Gastroesophageal sphincter (tissue), 4 donors: ENCODE measurements around the gene CCL22. TPM values are rescaled to one million over a fixed set of nuclear protein-coding genes. Genes with fewer than 3 reads are reported as not detected.

Experiments
- ATAC-seq: fragments of 150-250 bp; one replicate; pipeline ENCODE4 v1.9.1; 2016; ENCODE audit warnings: mild to moderate bottlenecking, moderate library complexity
- H3K27ac ChIP-seq, 4 donors: fragments of 200-600 bp; sonication (generic) in 3 of 4; 1 replicate in 3 of 4; 2 replicates in 1 of 4; pipeline ENCODE4 v1.5.1; 2016 to 2019
- H3K27me3 ChIP-seq: fragments of 200-600 bp; sonication (generic); one replicate; pipeline ENCODE4 v1.5.1; 2019
- H3K36me3 ChIP-seq, 2 donors: fragments of 200-600 bp; sonication (generic); one replicate each; pipeline ENCODE4 v1.5.1; 2019; ENCODE audit warnings: control low read depth in 1 of 2
- H3K4me1 ChIP-seq, 3 donors: fragments of 200-600 bp; sonication (generic); 1 replicate in 2 of 3; 2 replicates in 1 of 3; pipeline ENCODE4 v1.5.1; 2016 to 2019; ENCODE audit warnings: control low read depth in 2 of 3
- H3K4me3 ChIP-seq, 2 donors: fragments of 200-600 bp; sonication (generic); one replicate each; pipeline ENCODE4 v1.5.1; 2019; ENCODE audit warnings: mild to moderate bottlenecking in 1 of 2, moderate library complexity in 1 of 2
- H3K9me3 ChIP-seq, 3 donors: fragments of 200-600 bp; sonication (generic); one replicate each; pipeline ENCODE4 v1.5.1; 2017 to 2019; ENCODE audit warnings: control low read depth in 2 of 3
- EP300 ChIP-seq: sonication (generic); formaldehyde crosslinking; IDR thresholded peaks from one replicate; pipeline ENCODE4 v1.6.1; 2017; ENCODE audit warnings: antibody characterized with exemption, mild to moderate bottlenecking
- POLR2A ChIP-seq, 2 donors: fragments of 450-650 bp; IDR thresholded peaks; one replicate each; pipeline ENCODE4 v1.6.1; 2017; ENCODE audit warnings: antibody characterized with exemption in 2 of 2, mild to moderate bottlenecking in 2 of 2, moderate library complexity in 1 of 2
- POLR2AphosphoS5 ChIP-seq: sonication (generic); formaldehyde crosslinking; IDR thresholded peaks from one replicate; pipeline ENCODE4 v1.6.1; 2017; ENCODE audit warnings: antibody characterized with exemption
- WGBS, 2 donors: methylation state at CpG; one replicate each; pipeline ENCODE4 v1.1.5; 2018; ENCODE audit warnings: low coverage in 1 of 2; 5-methylcytosine and 5-hydroxymethylcytosine counted together
- total RNA-seq, 4 donors: library from RNA; depleted of rRNA; stranded (reverse); fragments of >200 nt; gene quantifications; one replicate each; pipeline ENCODE4 v1.1.0, GENCODE V29; 2016
- TF ChIP-seq, protein P1 (sequence below), 4 experiments: fragments of 200-600 bp in 2 of 4; fragments of 450-650 bp in 2 of 4; sonication (generic) in 1 of 4; IDR thresholded peaks; one replicate each; pipeline ENCODE4 v1.5.1; 2017 to 2019; ENCODE audit warnings: antibody characterized with exemption in 4 of 4, mild to moderate bottlenecking in 2 of 4, moderate library complexity in 2 of 4

CCL22 gene
- total RNA-seq, 4 donors from 2014 or later, result not detected

DNA sequence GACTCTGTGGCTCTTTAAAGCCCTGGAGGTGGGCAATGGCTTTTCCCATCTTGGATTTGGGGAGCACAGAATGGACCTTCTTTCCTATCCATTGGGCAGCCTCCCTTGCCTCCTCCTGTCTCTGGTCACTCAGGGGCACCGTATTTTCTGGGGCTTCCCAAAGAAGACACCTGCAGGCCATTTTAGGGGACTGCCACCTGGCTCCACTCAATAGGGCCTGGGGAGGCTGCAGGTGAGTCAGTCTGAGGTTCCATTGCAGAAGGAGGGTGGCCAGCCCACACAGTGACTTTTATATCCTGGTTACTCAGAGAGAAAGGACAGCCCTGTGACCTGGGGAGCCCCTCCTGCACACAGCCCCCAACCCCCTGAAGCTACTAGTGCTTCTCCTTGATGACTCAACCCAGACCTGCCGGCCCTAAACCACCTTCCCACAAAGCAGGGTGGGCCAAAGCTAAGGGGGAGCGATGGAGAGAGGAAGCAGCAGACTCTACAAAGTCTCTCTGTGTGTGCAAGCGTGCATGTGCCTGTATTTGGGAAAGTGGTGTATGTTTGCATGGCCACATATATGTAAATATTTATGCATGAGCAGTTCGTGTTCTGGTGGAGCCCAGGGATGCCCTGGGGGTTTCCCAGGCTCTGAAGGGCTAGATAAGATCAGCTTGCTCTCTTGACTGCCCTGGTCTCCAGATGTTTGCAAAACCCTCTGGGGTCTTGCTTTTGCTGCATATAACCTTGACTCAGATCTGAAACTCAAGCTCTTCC lies 18.7 kb downstream of the CCL22 start:
- H3K4me3 ChIP-seq, result no peak overlapping the region
- TF ChIP-seq, protein P1, sequence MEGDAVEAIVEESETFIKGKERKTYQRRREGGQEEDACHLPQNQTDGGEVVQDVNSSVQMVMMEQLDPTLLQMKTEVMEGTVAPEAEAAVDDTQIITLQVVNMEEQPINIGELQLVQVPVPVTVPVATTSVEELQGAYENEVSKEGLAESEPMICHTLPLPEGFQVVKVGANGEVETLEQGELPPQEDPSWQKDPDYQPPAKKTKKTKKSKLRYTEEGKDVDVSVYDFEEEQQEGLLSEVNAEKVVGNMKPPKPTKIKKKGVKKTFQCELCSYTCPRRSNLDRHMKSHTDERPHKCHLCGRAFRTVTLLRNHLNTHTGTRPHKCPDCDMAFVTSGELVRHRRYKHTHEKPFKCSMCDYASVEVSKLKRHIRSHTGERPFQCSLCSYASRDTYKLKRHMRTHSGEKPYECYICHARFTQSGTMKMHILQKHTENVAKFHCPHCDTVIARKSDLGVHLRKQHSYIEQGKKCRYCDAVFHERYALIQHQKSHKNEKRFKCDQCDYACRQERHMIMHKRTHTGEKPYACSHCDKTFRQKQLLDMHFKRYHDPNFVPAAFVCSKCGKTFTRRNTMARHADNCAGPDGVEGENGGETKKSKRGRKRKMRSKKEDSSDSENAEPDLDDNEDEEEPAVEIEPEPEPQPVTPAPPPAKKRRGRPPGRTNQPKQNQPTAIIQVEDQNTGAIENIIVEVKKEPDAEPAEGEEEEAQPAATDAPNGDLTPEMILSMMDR (IDR thresholded peaks at IDR 0.05), result no peak
- TF ChIP-seq EP300 (no peak), POLR2AphosphoS5 (no peak), POLR2A (IDR thresholded peaks at IDR 0.05) (no peak)
- no peaks in the 10 kb centered on the region for H3K9me3 ChIP-seq
- ATAC-seq, result no peak
- H3K36me3 ChIP-seq, result peaks cover 0 to 20% of the 10 kb centered on the region in 2 donors
- peak overlapping the region in 3 of 4 donors; percentile 62 to 96 (median 68) for H3K27ac ChIP-seq
- 25 to 45% methylated on average over 2 to 5 of the region's 5 CpGs for WGBS, 2 donors
- peaks cover 0 to 99% (median 20%) of the 10 kb centered on the region in 3 donors for H3K4me1 ChIP-seq
- H3K27me3 ChIP-seq, result no peaks in the 10 kb centered on the region

GRCh38 chr16:57379579-57379978 lies 21.0 kb downstream of the CCL22 start:
- H3K4me3 ChIP-seq, result no peak overlapping the region
- TF ChIP-seq, protein P1 (IDR thresholded peaks at IDR 0.05), result no peak
- TF ChIP-seq EP300 (no peak), POLR2AphosphoS5 (no peak), POLR2A (IDR thresholded peaks at IDR 0.05) (no peak)
- WGBS, 2 donors, result 48 to 60% methylated on average over 1 to 8 of the region's 10 CpGs
- H3K27ac ChIP-seq, result peak overlapping the region in 3 of 4 donors; percentile 62 to 96 (median 68)
- peaks cover 0 to 32% of the 10 kb centered on the region in 2 donors for H3K36me3 ChIP-seq
- no peak for ATAC-seq
- no peaks in the 10 kb centered on the region for H3K9me3 ChIP-seq
- peaks cover 0 to 98% (median 30%) of the 10 kb centered on the region in 3 donors for H3K4me1 ChIP-seq
- H3K27me3 ChIP-seq, result no peaks in the 10 kb centered on the region

- peaks cover 0 to 93% (median 34%) of the 10 kb centered on the region in 3 donors for H3K4me1 ChIP-seq
- no peak overlapping the region for H3K4me3 ChIP-seq
- ATAC-seq, result no peak
- no peaks in the 10 kb centered on the region for H3K27me3 ChIP-seq
- 50 to 72% methylated on average over 2 to 3 of the region's 8 CpGs for WGBS, 2 donors
- TF ChIP-seq, protein P1 (IDR thresholded peaks at IDR 0.05), result no peak
- TF ChIP-seq POLR2AphosphoS5, result no peak
- TF ChIP-seq POLR2A (IDR thresholded peaks at IDR 0.05), result no peak
- TF ChIP-seq EP300, result no peak
- H3K27ac ChIP-seq, result peak overlapping the region in 3 of 4 donors; percentile 62 to 96 (median 68)
- H3K9me3 ChIP-seq, result no peaks in the 10 kb centered on the region
- H3K36me3 ChIP-seq, result peaks cover 0 to 32% of the 10 kb centered on the region in 2 donors
Measured at GRCh38 chr16:57380671-57381462, 22.3 kb downstream of the CCL22 start.

- Histone ChIP-seq H3K4me3 (no peak overlapping the region), H3K9me3 (no peaks in the 10 kb centered on the region), H3K27me3 (no peaks in the 10 kb centered on the region), H3K4me1 (peaks cover 0 to 94% (median 39%) of the 10 kb centered on the region in 3 donors), H3K36me3 (peaks cover 0 to 32% of the 10 kb centered on the region in 2 donors), H3K27ac (peak overlapping the region in 3 of 4 donors; percentile 62 to 96 (median 68))
- TF ChIP-seq POLR2A (IDR thresholded peaks at IDR 0.05), result no peak
- no peak for TF ChIP-seq EP300
- TF ChIP-seq POLR2AphosphoS5, result no peak
- TF ChIP-seq, protein P1 (IDR thresholded peaks at IDR 0.05), result no peak
- no CpG with 5 or more reads among the region's 35 CpGs for WGBS, 2 donors
- ATAC-seq, result no peak
Measured at GRCh38 chr16:57381791-57382534, 23.4 kb downstream of the CCL22 start.
